Stimulated activated CD4-positive, alpha-beta T cell treated with anti-CD3 and anti-CD28 coated beads, Interleukin-1b, Interleukin-23, amount 100 ng/mL, for 48 hours (primary cell): ENCODE measurements around the gene CBR3.
"Not testable (repeated sequence)": the region's sequence is repeated elsewhere in the genome, so short reads cannot be mapped to it uniquely, and the experiment has no call there.

Experiments used
- DNase-seq: peaks from one replicate; pipeline ENCODE4 v3.0.0-alpha.2; 2020

CBR3 gene

GRCh38 chr21:36134803-36135390 is at the start of gene CBR3:
TSS of gene CBR3 (plus strand) at chr21:36135079. CDS start at chr21:36135193, 114 bp downstream.
- peak; percentile 68 for DNase-seq

- no peak for DNase-seq
These were observed 47.3 kb upstream of the CBR3 start for GRCh38 chr21:36087362-36088138.

- no peak for DNase-seq
These were observed 44.9 kb upstream of the CBR3 start for GRCh38 chr21:36089946-36090345.

- DNase-seq: no peak
These were observed 42.2 kb upstream of the CBR3 start for GRCh38 chr21:36092681-36093080.

- no peak for DNase-seq
These were observed 41.4 kb upstream of the CBR3 start for GRCh38 chr21:36093512-36093911.

- DNase-seq: no peak
These were observed 38.2 kb upstream of the CBR3 start for GRCh38 chr21:36096398-36097290.

- DNase-seq: no peak
These were observed 37.3 kb upstream of the CBR3 start for GRCh38 chr21:36097427-36098181.

- no peak for DNase-seq
These were observed 36.7 kb upstream of the CBR3 start for GRCh38 chr21:36098182-36098532.

GRCh38 chr21:36099000-36099399 is 35.9 kb upstream of the CBR3 start:
- DNase-seq: no peak

GRCh38 chr21:36099695-36100211 is 35.1 kb upstream of the CBR3 start:
- DNase-seq: not testable (repeated sequence)

- no peak for DNase-seq
These were observed 33.8 kb upstream of the CBR3 start for GRCh38 chr21:36100971-36101641.

- no peak for DNase-seq
These were observed 31.4 kb upstream of the CBR3 start for GRCh38 chr21:36103434-36103833.

GRCh38 chr21:36104317-36105300 is 30.3 kb upstream of the CBR3 start:
- peak; percentile 58 for DNase-seq

- no peak for DNase-seq
These were observed 29.5 kb upstream of the CBR3 start for GRCh38 chr21:36105327-36105842.

- DNase-seq: no peak
These were observed 25.0 kb upstream of the CBR3 start for GRCh38 chr21:36109868-36110267.

- no peak for DNase-seq
These were observed 23.6 kb upstream of the CBR3 start for GRCh38 chr21:36111238-36111637.

- peak; percentile 58 for DNase-seq
These were observed 21.0 kb upstream of the CBR3 start for GRCh38 chr21:36113647-36114428.

GRCh38 chr21:36115138-36115730 is 19.6 kb upstream of the CBR3 start:
- no peak for DNase-seq

- DNase-seq: no peak
These were observed 17.6 kb upstream of the CBR3 start for GRCh38 chr21:36117286-36117741.
